ENCODE results near the gene HMX1.

The HMX1 gene

GRCh38 chr4:8854931-8855330, 16.7 kb downstream of the HMX1 start:
- DNase-seq = no peak

- DNase-seq = no peak
Measured at GRCh38 chr4:8854016-8854415, 17.6 kb downstream of the HMX1 start.

GRCh38 chr4:8853249-8853648, 18.4 kb downstream of the HMX1 start:
- no peak for DNase-seq

GRCh38 chr4:8852118-8852704, 19.4 kb downstream of the HMX1 start:
- no peak for DNase-seq

DNA sequence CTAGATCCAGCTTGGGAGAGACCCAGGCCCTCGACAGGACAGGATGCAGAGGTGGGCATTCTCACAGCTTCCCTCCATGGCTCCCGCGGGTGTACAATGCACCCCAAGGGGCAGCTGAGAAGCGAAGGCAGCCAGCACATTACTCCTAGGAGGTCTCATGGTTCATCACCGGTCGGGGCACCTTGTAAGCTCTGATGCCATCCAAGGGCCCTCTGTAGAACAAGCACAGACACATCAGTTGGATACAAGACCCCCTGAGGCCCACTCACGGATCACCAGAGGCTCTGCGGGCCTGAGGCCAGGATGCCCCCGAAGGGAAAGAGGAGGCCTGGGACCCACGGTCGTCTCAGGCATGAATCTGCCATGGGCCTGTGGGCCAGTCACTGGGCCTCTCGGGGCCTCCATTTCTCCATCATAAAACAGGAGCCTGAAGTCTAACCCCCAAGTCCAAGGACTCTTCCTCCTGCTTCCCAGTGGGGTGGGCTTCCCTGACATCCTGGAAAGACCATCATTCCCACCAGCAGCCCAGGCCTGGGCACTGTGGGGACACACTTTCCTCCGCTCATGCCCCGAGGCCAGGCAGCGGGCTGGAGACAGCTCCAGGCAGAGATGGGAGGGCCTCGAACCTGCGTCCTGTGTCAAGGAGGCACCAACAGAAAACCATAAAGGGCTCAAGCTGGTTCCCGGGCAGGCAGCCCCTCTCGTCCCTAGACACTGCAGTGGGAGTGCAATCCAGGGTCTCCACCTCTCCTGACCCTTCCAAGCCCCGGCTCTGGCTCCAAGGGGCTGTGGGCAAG, 20.1 kb downstream of the HMX1 start:
- DNase-seq = no peak

GRCh38 chr4:8850830-8851188, 20.8 kb downstream of the HMX1 start:
- no peak for DNase-seq

DNA sequence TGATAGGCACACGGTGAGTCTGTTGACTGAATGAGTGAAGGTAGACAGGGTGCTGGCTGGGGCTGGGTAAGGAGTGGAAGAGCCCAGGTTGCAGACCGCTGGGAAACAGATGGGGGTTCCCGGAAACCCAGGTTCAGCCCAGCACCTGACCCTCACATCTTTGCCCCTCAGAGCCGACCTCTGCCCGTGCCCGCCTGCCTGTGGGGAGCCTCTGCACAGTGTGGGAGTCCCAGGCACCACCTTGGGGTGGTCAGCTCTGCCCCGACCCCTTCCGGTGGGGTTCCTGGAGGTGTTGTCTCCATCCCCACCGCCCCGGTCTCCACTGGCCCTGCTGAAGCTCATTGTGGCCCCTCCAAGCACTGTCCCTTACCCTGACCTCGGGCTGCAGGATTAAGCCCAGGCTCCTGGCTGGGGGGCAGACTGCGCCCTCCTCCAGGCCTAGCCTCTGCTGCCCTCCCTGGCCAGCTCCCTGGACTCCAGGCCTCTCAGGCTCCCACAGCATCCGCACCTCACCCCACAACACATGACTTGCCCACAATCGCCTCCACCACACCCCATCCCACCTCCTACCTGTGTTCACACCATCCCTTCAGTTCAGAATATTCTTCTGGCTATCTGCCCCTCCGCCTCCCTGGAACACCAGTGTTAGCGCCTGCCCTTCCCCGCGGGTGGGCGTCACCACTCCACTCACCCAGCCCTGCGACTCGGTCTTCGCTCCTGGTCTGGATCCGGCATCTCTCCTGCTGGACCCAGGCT, 21.4 kb downstream of the HMX1 start:
- no peak for DNase-seq

DNA sequence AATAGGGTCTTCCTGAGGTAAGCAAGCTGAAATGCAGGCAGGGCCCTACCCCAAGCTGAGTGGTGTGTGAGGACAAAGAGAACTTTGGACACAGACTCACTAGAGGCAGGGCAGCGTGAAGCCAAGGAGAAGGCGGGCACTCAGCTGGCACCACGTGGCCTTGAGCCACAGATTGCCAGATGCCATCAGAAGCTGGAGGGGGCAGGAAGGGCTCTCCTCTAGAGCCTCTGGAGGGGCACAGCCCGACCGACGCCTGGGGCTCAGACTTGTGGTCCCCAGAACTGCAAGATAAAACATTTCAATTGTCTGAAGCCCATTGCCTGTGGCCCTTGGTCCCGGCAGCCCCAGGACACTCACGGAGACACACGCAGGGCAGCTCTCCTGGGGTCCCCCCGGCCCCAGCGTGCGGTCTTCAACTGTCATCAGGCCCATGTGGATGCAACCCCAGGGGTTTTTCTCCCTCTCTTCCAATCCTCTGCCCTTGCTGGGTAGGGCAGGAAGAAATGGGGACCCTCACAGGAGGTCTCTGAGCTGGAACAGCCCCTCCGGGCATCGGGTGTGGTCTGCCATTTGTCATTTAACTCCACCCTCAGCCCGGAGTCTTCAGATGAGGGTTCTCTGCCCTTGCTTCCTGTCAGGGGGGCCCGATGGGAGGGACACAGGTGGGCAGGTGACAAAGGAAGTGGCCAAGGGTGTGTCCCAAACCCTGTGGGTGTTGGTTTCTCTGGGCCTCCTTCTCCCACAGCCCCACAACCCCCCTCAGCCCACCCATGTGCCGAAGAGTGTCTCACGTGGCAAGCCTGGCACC, 22.2 kb downstream of the HMX1 start:
- DNase-seq = no peak

DNA sequence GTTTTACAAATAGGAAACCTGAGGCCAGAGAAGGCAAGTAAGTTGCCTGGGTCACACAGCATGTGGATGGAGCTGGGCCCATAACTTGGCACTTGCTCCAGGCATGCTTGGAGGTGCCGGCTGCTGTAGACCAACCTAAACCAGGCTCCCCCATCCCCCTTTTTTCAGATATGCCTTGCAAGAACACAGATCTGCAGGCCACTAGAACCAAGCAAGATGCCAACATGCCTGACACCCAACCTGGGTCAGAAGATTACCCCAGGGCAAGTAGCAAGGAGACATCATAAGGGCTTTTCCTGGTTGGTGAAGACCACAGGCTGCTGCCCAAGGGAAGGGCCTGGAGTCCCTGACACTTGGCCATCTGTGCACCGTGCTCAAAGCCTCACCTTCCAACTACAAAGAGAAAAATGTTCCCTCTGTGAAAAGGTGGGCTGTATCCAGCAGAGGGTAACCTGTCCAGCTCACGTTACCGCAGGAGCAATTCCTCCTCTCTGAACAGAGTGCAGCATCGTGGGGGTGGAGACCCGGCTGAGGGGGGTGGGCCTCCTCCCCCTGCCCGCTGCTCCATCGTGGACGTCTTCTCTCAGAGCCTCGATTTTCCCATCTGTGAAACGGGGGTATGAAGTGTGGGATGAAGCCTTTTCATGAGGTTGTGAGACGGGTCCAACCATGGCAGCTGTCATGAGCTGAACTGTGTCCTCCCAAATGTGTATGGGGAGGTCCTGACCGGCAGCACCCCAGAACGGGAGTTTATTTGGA, 23.0 kb downstream of the HMX1 start:
- no peak for DNase-seq

- DNase-seq = no peak
Measured at GRCh38 chr4:8847764-8848163, 23.9 kb downstream of the HMX1 start.

GRCh38 chr4:8847331-8847730, 24.3 kb downstream of the HMX1 start:
- DNase-seq = no peak

DNA sequence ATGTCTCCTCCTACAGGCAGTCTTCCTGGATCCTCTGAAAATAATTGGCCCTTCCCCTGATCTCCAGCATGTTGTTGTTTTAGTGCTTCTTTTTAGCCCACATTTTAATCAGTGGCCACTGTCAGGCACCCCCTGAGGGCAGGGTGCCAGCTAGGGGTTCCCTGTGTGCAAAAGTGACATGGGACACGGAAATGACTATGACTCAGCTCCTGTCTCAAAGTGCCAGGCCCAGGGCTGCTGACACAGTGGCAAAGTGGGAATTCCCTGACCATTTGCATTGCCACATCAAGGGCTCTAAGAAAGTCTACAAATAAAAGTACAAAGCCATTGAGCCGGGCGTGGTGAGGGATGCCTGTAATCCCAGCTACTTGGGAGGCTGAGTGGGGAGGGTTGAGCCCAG, 24.8 kb downstream of the HMX1 start:
- no peak for DNase-seq

DNA sequence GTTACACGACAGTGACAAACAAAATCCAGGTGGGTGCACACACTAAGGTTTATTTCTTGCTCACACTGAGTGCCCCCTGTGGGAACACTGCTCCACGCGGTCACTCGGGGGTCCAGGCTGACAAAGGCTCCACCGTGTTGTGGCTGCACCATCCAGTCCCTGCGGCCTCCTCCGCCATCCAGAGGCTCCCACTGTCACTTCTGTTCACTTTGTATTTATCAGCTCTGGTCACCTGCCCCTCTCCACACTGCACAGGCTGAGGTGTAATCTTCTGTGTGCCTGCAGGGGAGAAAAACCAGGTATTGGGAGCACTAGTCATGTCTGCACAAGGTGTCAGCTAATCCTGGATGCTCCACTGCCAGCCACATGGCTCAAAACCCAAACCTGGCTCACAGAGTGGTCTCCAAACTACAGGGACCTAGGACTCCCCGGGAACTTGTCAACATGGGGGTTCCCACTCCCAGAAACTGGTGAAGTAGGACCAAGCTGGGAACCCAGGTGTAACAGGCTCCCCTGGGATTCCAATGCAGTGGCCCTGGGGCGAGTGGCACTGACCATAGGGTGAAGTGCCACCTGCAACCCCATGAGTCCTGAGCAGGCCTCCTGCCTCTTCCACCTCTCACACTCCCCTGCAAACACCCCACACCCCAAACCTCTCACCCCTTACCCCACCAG, 25.5 kb downstream of the HMX1 start:
- DNase-seq = no peak

DNA sequence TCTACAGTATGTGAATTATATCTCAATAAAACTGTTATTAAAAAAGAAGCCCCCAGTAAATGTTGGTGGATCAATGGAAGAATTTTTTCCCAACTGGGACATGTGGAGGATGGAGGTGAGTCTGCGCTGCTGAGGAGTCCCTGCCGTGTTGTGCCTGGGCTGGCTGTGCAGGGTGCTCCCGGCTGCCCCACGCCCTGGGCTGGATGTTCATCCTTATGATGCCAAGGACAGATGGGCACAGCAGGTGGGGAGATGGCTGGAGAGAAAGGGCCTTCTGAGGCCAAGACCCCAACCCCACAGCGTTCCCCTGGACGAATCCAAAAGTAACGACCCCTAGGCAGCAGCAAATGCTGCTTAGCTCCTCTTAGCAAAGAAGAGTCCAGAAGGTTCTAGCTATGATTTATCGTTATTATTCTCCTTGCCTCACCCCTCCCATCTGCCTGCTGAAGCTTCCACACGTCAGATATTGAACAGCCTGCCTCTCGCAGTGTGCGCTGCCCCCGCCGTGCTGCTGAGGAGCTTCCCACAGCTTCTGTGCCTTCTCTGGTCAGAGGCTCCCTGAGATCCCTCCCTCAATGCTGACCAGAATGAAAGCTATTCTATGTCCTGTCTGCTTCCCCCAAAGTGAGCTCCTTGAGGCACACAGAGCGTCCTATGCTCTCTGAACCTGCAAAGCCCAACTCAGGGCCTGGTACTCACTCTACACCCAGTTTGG, 26.5 kb downstream of the HMX1 start:
- no peak for DNase-seq

DNA sequence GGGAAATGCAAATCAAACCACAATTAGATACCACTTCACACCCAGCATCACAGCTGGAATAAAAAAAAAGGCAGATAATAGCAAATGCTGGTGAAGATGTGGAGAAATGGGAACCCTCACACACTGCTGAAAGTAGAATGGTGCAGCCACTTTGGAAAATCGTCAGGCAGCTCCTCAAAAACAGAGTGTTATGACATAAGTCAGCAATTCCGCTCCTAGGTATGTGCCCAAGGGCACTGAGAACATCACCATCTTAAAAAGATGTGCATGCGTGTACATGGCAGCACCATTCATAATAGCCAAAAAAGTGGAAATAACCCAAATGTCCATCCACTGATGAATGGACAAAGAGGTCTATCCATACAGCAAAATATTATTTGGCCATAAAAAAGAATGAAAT, 28.0 kb downstream of the HMX1 start:
- DNase-seq = no peak

DNA sequence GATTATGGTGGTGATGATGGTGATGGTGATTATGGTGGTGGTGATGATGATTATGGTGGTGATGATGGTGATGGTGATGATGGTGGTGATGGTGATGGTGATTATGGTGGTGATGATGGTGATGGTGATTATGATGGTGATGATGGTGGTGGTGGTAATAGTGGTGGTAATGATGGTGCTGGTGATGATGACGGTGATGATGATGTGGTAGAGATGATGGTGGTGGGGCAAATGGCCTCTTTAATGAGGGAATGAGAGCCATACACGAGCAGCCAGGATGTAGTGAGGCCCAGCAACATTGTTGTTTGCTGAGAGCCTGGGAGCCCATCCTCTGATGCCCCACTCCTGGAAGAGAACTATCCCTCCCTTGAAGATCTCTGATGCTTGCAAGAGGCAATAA, 29.0 kb downstream of the HMX1 start:
- DNase-seq = no peak

DNA sequence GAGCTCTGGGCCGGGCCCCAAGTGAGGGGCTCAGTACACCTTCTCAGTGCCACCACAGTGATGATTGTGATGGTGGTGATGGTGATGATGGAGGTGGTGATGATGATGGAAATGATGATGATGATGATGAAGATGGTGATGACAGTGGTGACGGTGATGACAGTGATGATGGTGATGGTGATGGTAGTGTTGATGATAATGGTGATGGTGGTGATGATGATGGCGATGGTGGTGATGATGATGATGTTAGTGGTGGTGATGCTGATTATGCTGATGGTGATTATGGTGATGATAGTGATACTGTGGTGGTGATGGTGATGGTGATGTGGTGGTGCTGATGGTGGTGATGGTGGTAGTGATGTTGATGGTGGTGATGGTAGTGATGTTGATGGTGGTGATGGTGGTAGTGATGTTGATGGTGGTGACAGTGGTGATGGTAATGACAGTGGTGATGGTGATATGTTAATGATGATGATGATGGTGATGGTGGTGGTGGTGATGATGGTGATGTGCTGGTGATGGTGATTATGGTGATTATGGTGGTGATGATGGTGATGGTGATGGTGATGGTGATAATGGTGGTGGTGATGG, 29.9 kb downstream of the HMX1 start:
- no peak for DNase-seq

- no peak for DNase-seq
Measured at GRCh38 chr4:8840816-8841455, 30.7 kb downstream of the HMX1 start.

- no peak for DNase-seq
Measured at GRCh38 chr4:8840006-8840793, 31.4 kb downstream of the HMX1 start.
